GM12872 (cell line): Measurements from ENCODE around the gene TRIM54.

Experiments
- TF ChIP-seq, protein P1 (sequence below): IDR thresholded peaks from 3 replicates; pipeline ENCODE4 v1.5.1; 2011; ENCODE audit warnings: low read depth, mild to moderate bottlenecking, low read length, moderate library complexity; ENCODE audit not compliant: insufficient read depth

Gene TRIM54

DNA sequence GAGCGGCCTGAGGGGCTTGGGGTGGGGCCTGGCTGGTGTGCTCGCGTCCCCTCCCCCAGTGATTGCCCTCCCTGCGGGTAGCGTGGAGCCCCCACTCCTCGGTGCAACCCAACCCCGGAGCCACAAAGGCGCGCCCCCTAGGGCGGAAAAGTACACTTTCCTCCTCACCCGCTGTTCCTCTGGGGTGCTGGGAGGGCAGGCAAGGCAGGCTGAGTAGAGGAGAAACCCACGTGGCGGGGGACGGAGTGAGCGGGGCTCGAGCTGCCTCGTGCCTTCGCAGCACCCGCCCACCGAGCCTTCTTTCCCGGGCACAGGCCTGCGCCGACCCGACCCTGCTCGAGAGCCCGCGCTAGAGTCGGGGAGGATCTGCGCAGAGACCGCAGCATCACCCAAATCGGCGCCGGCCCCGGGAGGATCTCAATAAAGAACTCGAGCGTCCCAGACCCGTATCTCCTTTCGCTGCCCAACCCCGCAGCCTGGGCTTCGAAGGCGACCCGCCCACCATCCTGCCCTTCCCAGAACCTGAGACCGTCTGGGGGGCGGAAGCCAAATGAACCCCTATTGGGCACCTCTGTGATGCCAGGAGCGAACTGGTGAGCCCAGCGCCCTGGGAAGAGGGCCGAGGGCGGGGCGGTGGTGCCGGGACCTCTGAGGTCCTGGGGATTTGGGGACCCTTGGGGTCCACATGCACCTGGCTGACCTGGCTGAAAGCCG lies 24.5 kb downstream of the TRIM54 start:
- TF ChIP-seq, protein P1, sequence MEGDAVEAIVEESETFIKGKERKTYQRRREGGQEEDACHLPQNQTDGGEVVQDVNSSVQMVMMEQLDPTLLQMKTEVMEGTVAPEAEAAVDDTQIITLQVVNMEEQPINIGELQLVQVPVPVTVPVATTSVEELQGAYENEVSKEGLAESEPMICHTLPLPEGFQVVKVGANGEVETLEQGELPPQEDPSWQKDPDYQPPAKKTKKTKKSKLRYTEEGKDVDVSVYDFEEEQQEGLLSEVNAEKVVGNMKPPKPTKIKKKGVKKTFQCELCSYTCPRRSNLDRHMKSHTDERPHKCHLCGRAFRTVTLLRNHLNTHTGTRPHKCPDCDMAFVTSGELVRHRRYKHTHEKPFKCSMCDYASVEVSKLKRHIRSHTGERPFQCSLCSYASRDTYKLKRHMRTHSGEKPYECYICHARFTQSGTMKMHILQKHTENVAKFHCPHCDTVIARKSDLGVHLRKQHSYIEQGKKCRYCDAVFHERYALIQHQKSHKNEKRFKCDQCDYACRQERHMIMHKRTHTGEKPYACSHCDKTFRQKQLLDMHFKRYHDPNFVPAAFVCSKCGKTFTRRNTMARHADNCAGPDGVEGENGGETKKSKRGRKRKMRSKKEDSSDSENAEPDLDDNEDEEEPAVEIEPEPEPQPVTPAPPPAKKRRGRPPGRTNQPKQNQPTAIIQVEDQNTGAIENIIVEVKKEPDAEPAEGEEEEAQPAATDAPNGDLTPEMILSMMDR = no peak

DNA sequence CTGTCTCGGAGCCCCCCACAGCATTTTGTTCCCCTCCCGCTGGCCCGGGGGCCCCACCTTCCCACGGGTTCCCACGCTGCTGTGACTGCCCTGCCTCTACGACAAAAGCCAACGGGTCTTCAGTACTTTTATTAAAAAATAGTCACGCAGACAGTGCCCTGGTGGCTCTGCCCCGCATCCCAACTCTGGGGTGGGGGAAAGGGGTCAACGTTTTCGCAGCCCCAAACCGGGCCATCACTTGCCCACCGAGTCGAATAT lies 25.0 kb downstream of the TRIM54 start:
- TF ChIP-seq, protein P1 = no peak

DNA sequence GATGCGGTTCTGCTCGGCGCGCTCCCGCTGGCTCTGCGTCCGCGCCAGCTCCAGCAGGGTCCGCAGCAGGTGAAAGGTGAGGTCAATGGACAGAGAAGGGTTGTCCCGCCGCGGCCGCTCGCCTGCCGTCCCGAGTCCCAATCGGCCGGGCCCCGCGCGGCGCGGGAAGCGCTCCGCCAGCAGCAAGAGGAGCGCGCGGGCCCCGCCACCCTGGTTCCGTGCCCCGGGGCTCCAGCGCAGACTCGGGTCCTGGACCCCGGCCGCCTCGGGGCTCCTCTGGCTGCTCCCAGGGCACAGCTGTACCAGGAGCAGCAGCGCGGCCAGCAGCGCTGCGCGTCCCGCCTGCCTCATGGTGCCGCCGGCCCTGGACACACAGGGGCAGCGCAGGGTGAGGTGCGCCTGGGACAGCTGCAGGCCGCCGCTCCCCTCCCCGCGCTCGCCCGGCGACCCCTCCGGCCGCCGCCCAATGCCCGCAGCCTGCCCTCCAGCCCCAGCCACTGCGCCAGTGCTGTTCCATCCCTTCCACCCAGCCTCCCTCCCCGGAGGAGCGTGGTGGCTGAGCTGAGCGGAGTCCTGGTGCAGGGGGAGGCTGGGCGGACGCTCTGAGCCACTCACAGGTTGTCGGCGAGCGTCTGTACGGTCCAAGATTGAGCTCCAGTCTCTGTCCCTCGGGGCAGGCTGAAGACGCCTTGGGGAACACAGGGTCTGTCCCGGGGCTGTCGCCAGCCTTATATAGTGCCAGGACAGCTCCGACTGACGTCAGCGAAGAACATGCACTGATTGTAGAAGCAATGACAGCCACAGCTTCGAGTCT lies 25.5 kb downstream of the TRIM54 start:
- TF ChIP-seq, protein P1 = no peak

DNA sequence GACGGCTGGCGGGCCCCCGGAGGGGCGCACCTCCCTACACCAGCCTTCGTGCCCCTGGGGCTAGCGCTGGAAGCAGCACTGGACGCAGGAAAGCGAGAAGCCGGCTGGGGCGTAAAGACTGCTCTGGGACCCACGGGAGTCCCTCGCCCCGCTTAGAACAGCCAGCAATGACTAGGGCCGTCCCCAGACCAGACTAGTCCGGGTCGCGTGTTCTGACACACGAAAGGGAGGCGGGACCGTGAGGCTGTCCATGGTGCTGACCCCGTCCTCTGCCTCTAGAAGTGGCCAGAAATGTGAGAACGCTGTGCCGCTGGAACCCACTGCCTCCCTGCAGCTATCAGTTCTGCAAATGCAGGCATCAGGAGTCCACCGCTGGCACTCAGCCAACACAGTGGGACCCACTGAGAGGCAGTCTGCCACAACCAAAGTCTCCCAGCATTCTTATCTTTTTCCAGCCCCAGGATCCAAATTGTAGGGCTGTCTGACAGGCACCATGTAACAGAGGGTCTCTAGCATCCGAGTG lies 26.2 kb downstream of the TRIM54 start, which contains the start of gene UCN:
Gene UCN, minus strand, starts transcription at position 87 of the 523 bp plus-strand sequence. CDS start 550 bp downstream, outside the sequence.
- TF ChIP-seq, protein P1 = no peak

- TF ChIP-seq, protein P1 = no peak
Observed at GRCh38 chr2:27309651-27310050, 27.4 kb downstream of the TRIM54 start.

- TF ChIP-seq, protein P1 = no peak
Observed at GRCh38 chr2:27312152-27312551, 29.9 kb downstream of the TRIM54 start.

GRCh38 chr2:27313882-27314645 lies 31.8 kb downstream of the TRIM54 start:
- TF ChIP-seq, protein P1 = no peak
